Chondrocyte (in vitro differentiated cells): ENCODE data around the gene CCDC137. TPM values are rescaled to one million over a fixed set of nuclear protein-coding genes. Genes with fewer than 3 reads are reported as not detected.

Experiments
- DNase-seq: peaks from one replicate; pipeline ENCODE4 v3.0.0; 2021; ENCODE audit warnings: mixed read lengths, low spot score
- H3K27ac Mint-ChIP-seq: one replicate; pipeline ENCODE4 v1.8.0; 2021; ENCODE audit warnings: mild to moderate bottlenecking, moderate library complexity, mixed read lengths; ENCODE audit not compliant: unreplicated experiment
- H3K27me3 Mint-ChIP-seq: 2 replicates; pipeline ENCODE4 v1.8.0; 2021; ENCODE audit warnings: low read depth, mixed read lengths
- H3K36me3 Mint-ChIP-seq: 2 replicates; pipeline ENCODE4 v1.8.0; 2021; ENCODE audit warnings: low read depth, mixed read lengths
- H3K4me1 Mint-ChIP-seq: 2 replicates; pipeline ENCODE4 v1.8.0; 2021; ENCODE audit warnings: low read depth, mild to moderate bottlenecking, mixed read lengths
- H3K4me3 Mint-ChIP-seq: one replicate; pipeline ENCODE4 v1.8.0; 2021; ENCODE audit warnings: mild to moderate bottlenecking, moderate library complexity, mixed read lengths; ENCODE audit not compliant: unreplicated experiment
- H3K9me3 Mint-ChIP-seq: 2 replicates; pipeline ENCODE4 v1.8.0; 2021; ENCODE audit warnings: low read depth, mixed read lengths
- total RNA-seq: library from RNA; stranded (reverse); gene quantifications from 3 replicates; pipeline ENCODE4 v1.2.1, GENCODE V29; 2021
- TF ChIP-seq, protein P1 (sequence below): fragments of 200-600 bp; sonication (generic); IDR thresholded peaks from 2 replicates; pipeline ENCODE4 v1.5.0; 2021; ENCODE audit warnings: antibody characterized with exemption, mild to moderate bottlenecking, moderate library complexity

CCDC137 gene
- total RNA-seq, 1 donor from 2014 or later: 15.4 TPM

DNA sequence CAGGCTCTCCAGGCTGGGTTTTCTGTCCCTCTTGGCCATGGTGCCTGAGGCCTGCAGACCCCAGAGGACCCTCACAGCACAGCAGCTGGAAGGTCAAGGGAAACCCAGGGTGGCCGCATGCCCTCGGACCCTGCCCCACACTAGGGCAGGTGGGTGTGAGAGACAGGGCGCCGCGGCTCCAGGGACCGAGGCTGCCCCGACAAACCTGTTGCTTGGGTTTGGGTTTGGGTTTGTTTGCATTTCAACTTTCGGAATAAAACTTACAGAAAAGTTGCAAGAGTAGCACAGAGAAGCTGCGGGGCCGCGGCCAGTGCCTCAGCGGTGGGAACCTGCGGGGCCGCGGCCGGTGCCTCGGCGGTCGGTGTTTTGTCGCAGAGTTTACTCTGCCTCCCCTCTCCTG is 25.1 kb downstream of the CCDC137 start:
- DNase-seq: no peak
- H3K27me3 Mint-ChIP-seq: no peaks in the 10 kb centered on the region
- no peak overlapping the region for H3K27ac Mint-ChIP-seq
- H3K9me3 Mint-ChIP-seq: no peaks in the 10 kb centered on the region
- H3K36me3 Mint-ChIP-seq: peaks cover 23% of the 10 kb centered on the region
- H3K4me1 Mint-ChIP-seq: no peaks in the 10 kb centered on the region
- TF ChIP-seq, protein P1, sequence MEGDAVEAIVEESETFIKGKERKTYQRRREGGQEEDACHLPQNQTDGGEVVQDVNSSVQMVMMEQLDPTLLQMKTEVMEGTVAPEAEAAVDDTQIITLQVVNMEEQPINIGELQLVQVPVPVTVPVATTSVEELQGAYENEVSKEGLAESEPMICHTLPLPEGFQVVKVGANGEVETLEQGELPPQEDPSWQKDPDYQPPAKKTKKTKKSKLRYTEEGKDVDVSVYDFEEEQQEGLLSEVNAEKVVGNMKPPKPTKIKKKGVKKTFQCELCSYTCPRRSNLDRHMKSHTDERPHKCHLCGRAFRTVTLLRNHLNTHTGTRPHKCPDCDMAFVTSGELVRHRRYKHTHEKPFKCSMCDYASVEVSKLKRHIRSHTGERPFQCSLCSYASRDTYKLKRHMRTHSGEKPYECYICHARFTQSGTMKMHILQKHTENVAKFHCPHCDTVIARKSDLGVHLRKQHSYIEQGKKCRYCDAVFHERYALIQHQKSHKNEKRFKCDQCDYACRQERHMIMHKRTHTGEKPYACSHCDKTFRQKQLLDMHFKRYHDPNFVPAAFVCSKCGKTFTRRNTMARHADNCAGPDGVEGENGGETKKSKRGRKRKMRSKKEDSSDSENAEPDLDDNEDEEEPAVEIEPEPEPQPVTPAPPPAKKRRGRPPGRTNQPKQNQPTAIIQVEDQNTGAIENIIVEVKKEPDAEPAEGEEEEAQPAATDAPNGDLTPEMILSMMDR: no peak
- no peak overlapping the region for H3K4me3 Mint-ChIP-seq

DNA sequence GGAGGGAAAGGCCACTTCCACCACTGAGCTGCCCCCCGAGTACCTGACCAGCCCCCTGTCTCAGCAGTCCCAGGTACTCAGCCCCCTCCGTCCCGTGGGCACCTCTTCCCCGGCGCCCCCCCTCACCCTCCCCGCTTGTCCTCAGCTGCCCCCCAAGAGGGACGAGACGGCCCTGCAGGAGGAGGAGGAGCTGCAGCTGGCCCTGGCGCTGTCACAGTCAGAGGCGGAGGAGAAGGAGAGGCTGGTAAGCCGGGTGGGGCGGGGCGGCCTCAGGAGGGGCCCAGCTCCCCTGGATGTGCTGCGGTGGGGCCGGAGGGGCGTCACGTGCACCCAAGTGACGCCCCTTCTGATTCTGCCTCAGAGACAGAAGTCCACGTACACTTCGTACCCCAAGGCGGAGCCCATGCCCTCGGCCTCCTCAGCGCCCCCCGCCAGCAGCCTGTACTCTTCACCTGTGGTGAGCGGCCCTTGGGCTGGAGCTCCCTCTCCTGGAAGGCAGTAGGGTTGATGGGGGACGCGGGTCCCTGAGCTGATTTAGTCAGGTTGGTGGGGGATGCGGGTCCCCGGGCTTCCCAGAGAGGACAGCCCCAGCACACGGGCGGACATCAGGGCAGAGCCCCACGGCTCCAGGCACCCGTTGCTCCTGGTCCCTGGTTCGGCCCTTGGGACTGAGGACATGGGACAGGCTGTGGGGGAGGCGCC is 27.1 kb downstream of the CCDC137 start:
- Mint-ChIP-seq H3K4me1 (no peaks in the 10 kb centered on the region), H3K27ac (no peak overlapping the region), H3K27me3 (no peaks in the 10 kb centered on the region), H3K36me3 (peaks cover 28% of the 10 kb centered on the region), H3K4me3 (no peak overlapping the region), H3K9me3 (no peaks in the 10 kb centered on the region)
- no peak for DNase-seq
- TF ChIP-seq, protein P1: peak; percentile 28

DNA sequence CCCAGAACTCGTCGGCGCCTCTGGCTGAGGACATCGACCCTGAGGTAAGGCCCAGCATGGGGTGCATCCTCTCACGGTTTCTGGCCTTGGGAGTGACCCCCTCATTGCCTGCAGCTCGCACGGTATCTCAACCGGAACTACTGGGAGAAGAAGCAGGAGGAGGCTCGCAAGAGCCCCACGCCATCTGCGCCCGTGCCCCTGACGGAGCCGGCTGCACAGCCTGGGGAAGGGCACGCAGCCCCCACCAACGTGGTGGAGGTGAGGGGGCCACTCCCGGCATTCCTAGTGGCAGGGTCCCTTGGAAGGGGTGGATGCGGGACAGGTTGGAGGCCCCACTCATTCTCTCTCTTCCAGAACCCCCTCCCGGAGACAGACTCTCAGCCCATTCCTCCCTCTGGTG is 28.3 kb downstream of the CCDC137 start:
- no peak for DNase-seq
- Mint-ChIP-seq H3K27ac (no peak overlapping the region), H3K36me3 (peaks cover 26% of the 10 kb centered on the region), H3K27me3 (no peaks in the 10 kb centered on the region), H3K4me3 (no peak overlapping the region), H3K9me3 (no peaks in the 10 kb centered on the region), H3K4me1 (no peaks in the 10 kb centered on the region)
- TF ChIP-seq, protein P1: no peak

DNA sequence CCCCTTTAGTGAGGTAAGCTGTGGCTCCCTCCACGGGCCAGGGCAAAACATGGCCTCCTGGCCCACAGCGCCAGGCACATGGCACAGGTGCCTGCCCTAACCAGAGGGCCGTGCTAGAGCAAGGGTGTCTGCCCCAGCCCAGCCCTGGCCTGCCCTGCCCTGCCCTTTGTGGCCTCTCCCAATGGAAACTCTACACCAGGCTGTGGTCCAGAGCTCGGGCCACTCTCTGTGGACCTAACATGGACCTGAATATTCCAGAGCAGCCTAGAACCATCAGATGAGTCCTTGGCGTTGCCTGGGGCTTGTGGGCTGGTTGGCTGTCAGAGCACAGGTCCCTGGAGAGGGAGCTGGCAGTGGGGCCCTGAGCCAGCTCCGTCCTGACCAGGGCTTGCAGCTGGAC is 28.7 kb downstream of the CCDC137 start:
- TF ChIP-seq, protein P1: no peak
- Mint-ChIP-seq H3K36me3 (peaks cover 26% of the 10 kb centered on the region), H3K27me3 (no peaks in the 10 kb centered on the region), H3K4me1 (no peaks in the 10 kb centered on the region), H3K9me3 (no peaks in the 10 kb centered on the region), H3K27ac (no peak overlapping the region), H3K4me3 (no peak overlapping the region)
- DNase-seq: no peak

DNA sequence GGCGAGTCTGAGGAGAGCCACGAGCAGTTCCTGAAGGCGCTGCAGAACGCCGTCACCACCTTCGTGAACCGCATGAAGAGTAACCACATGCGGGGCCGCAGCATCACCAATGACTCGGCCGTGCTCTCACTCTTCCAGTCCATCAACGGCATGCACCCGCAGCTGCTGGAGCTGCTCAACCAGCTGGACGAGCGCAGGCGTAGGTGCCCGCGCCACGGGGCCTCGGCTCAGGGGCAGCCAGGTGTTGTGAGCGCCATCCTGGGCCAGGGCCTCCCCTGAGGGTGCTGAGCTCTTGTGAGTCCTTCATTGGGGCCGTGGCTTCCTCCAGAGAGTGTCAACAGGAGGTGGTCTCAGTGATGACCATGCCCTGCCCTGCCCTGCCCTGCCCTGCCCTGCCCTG is 29.3 kb downstream of the CCDC137 start:
- H3K9me3 Mint-ChIP-seq: no peaks in the 10 kb centered on the region
- peaks cover 26% of the 10 kb centered on the region for H3K36me3 Mint-ChIP-seq
- H3K27me3 Mint-ChIP-seq: no peaks in the 10 kb centered on the region

More for the DNA sequence above, 29.3 kb downstream of the CCDC137 start:
- TF ChIP-seq, protein P1: no peak
- peaks cover 2% of the 10 kb centered on the region for H3K4me1 Mint-ChIP-seq
- DNase-seq: no peak
- no peak overlapping the region for H3K4me3 Mint-ChIP-seq
- H3K27ac Mint-ChIP-seq: no peak overlapping the region
